SK-N-MC (cell line): ENCODE data around the gene CBLIF.

Experiments
- EZH2 ChIP-seq: fragments of 200-600 bp; sonication (generic); IDR thresholded peaks from one replicate; pipeline ENCODE4 v1.6.1; 2017; ENCODE audit warnings: antibody characterized with exemption
- FOXP2 ChIP-seq: optimal IDR thresholded peaks from 2 replicates; pipeline ENCODE3; 2011; ENCODE audit warnings: mild to moderate bottlenecking, moderate library complexity; ENCODE audit not compliant: insufficient read depth; ENCODE audit errors: extremely low read length, control extremely low read depth
- POLR2AphosphoS5 ChIP-seq: IDR thresholded peaks from 2 replicates; pipeline ENCODE4 v1.6.1; 2012; ENCODE audit warnings: mild to moderate bottlenecking, low read depth, low read length, borderline replicate concordance

DNA sequence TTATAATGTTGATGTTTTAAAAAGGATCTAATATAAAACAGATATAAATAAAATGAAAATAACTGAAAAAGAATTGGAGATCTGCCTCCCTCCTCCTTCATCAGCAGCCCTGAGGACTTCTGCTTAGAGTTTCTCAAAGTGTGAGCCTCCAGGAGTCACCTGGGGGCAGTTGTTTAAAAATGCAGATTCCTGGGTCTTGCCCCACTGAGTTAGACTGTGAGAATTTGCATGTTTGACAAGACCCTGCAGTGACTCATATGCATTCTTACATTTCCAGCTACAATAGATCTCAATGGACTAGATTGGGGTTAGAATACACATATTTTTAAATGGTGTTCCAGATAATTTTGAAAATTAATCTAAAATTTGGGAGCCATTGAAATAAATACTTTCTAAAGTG, 32.5 kb upstream of the CBLIF start:
- TF ChIP-seq EZH2 (no peak), POLR2AphosphoS5 (no peak), FOXP2 (no peak)
